Liver (tissue), 9 donors: ENCODE measurements around the gene BEST3. TPM values are rescaled to one million over a fixed set of nuclear protein-coding genes. Genes with fewer than 3 reads are reported as not detected.

Source experiments
- DNase-seq: peaks from one replicate; pipeline ENCODE4 v3.0.0-alpha.2; 2017; ENCODE audit warnings: low spot score
- H3K27ac ChIP-seq, 2 donors: one replicate each; pipeline ENCODE4 v1.7.0; 2013; ENCODE audit warnings: inconsistent platforms in 2 of 2, low read length in 2 of 2, control low read depth in 1 of 2, low read depth in 1 of 2, mild to moderate bottlenecking in 1 of 2
- H3K27me3 ChIP-seq, 4 donors: one replicate each; pipeline versions ENCODE4 v1.6.1 to v1.7.0; 2013; ENCODE audit warnings: low read length in 3 of 4, inconsistent platforms in 1 of 4, mild to moderate bottlenecking in 1 of 4, moderate library complexity in 1 of 4; ENCODE audit not compliant: control insufficient read depth in 4 of 4, insufficient read depth in 4 of 4
- H3K36me3 ChIP-seq, 4 donors: one replicate each; pipeline versions ENCODE4 v1.6.1 to v1.7.0; 2013; ENCODE audit warnings: low read length in 3 of 4, mild to moderate bottlenecking in 3 of 4, low read depth in 1 of 4, moderate library complexity in 1 of 4; ENCODE audit not compliant: control insufficient read depth in 4 of 4, insufficient read depth in 3 of 4
- H3K4me1 ChIP-seq, 4 donors: one replicate each; pipeline versions ENCODE4 v1.6.1 to v1.7.0; 2013; ENCODE audit warnings: low read length in 3 of 4, mild to moderate bottlenecking in 3 of 4, moderate library complexity in 1 of 4; ENCODE audit not compliant: control insufficient read depth in 4 of 4, insufficient read depth in 4 of 4
- H3K4me3 ChIP-seq, 3 donors: one replicate each; pipeline versions ENCODE4 v1.6.1 to v1.7.0; 2013; ENCODE audit warnings: low read length in 3 of 3, control low read depth in 1 of 3, low read depth in 1 of 3, mild to moderate bottlenecking in 1 of 3
- H3K9ac ChIP-seq, 2 donors: one replicate each; pipeline ENCODE4 v1.7.0; 2013; ENCODE audit warnings: low read length in 2 of 2, mild to moderate bottlenecking in 2 of 2, moderate library complexity in 2 of 2, control low read depth in 1 of 2, low read depth in 1 of 2
- H3K9me3 ChIP-seq, 4 donors: one replicate each; pipeline versions ENCODE4 v1.6.1 to v1.7.0; 2013; ENCODE audit warnings: low read length in 3 of 4; ENCODE audit not compliant: control insufficient read depth in 4 of 4
- EGR1 ChIP-seq, 2 donors: IDR thresholded peaks; 2 replicates each; pipeline ENCODE4 v1.6.1; 2016 to 2018; ENCODE audit warnings: antibody characterized with exemption in 2 of 2, low read depth in 2 of 2
- FOXA1 ChIP-seq: IDR thresholded peaks from 2 replicates; pipeline ENCODE4 v1.6.1; 2016; ENCODE audit warnings: antibody characterized with exemption
- FOXA2 ChIP-seq: IDR thresholded peaks from 2 replicates; pipeline ENCODE4 v1.6.1; 2016; ENCODE audit warnings: antibody characterized with exemption
- GABPA ChIP-seq, 2 donors: IDR thresholded peaks in 1 of 2; conservative IDR thresholded peaks in 1 of 2; 2 replicates each; pipeline ENCODE4 v1.6.1; 2016; ENCODE audit warnings: antibody characterized with exemption in 2 of 2, mild to moderate bottlenecking in 1 of 2, moderate library complexity in 1 of 2
- HNF4A ChIP-seq, 2 donors: conservative IDR thresholded peaks; 2 replicates each; pipeline ENCODE4 v1.6.1; 2016; ENCODE audit warnings: antibody characterized with exemption in 2 of 2, mild to moderate bottlenecking in 2 of 2
- HNF4G ChIP-seq: IDR thresholded peaks from 2 replicates; pipeline ENCODE4 v1.6.1; 2016; ENCODE audit warnings: antibody characterized with exemption
- JUND ChIP-seq, 2 donors: IDR thresholded peaks; 2 replicates each; pipeline ENCODE4 v1.6.1; 2016; ENCODE audit warnings: antibody characterized with exemption in 2 of 2
- NR2F2 ChIP-seq: IDR thresholded peaks from 2 replicates; pipeline ENCODE4 v1.6.1; 2016; ENCODE audit warnings: antibody characterized with exemption
- RAD21 ChIP-seq, 2 donors: IDR thresholded peaks; 2 replicates each; pipeline ENCODE4 v1.6.1; 2016; ENCODE audit warnings: antibody characterized with exemption in 2 of 2, mild to moderate bottlenecking in 2 of 2
- RXRA ChIP-seq, 2 donors: IDR thresholded peaks; 2 replicates each; pipeline ENCODE4 v1.6.1; 2017 to 2018; ENCODE audit warnings: antibody characterized with exemption in 2 of 2, mild to moderate bottlenecking in 1 of 2
- SP1 ChIP-seq: IDR thresholded peaks from 2 replicates; pipeline ENCODE4 v1.6.1; 2018; ENCODE audit warnings: antibody characterized with exemption, mild to moderate bottlenecking
- TAF1 ChIP-seq: conservative IDR thresholded peaks from 2 replicates; pipeline ENCODE4 v1.6.1; 2016; ENCODE audit warnings: antibody characterized with exemption, mild to moderate bottlenecking
- YY1 ChIP-seq: IDR thresholded peaks from 2 replicates; pipeline ENCODE4 v1.6.1; 2016; ENCODE audit warnings: antibody characterized with exemption, mild to moderate bottlenecking
- whole genome bisulfite sequencing: extraction: QIAGEN DNeasy Blood & Tissue Kit; methylation state at CpG from one replicate; pipeline ENCODE4 v1.1.7; 2013; 5-methylcytosine and 5-hydroxymethylcytosine counted together
- polyA plus RNA-seq, 2 donors: library from polyadenylated mRNA; stranded (reverse) in 1 of 2; unstranded in 1 of 2; fragments of 200-250 nt in 1 of 2; fragments of >200 nt in 1 of 2; fragmentation: Nextera tagmentation in 1 of 2; extraction: Ambion mirVana in 1 of 2; gene quantifications; one replicate each; pipeline versions ENCODE4 v1.2.1 to v1.2.3, GENCODE V29; 2013 to 2015
- total RNA-seq, 2 donors: library from RNA; depleted of rRNA; stranded (reverse); fragments of >200 nt; gene quantifications; one replicate each; pipeline ENCODE4 v1.2.3, GENCODE V29; 2014
- TF ChIP-seq, protein P1 (sequence below): IDR thresholded peaks from 2 replicates; pipeline ENCODE4 v1.6.1; 2016; ENCODE audit warnings: antibody characterized with exemption
- TF ChIP-seq, protein P2 (sequence below): IDR thresholded peaks from 2 replicates; pipeline ENCODE4 v1.6.1; 2016; ENCODE audit warnings: antibody characterized with exemption
- TF ChIP-seq, protein P3 (sequence below): IDR thresholded peaks from 2 replicates; pipeline ENCODE4 v1.6.1; 2016; ENCODE audit warnings: antibody characterized with exemption
- TF ChIP-seq, protein P4 (sequence below): fragments of 150-350 bp; IDR thresholded peaks from 2 replicates; pipeline ENCODE4 v1.5.1; 2017; ENCODE audit warnings: improper control_type of control experiment, low read depth, low read length; ENCODE audit not compliant: missing input control
- TF ChIP-seq, protein P5 (sequence below): IDR thresholded peaks from 2 replicates; pipeline ENCODE4 v1.6.1; 2016; ENCODE audit warnings: antibody characterized with exemption, mild to moderate bottlenecking
- donor health status: healthy.
- donor health status: healthy.
- donor health status: healthy.
- donor health status: healthy.
- donor health status: healthy.

The BEST3 gene
- total and polyA plus RNA-seq, 4 donors = 0.89 TPM; not detected in 3

DNA sequence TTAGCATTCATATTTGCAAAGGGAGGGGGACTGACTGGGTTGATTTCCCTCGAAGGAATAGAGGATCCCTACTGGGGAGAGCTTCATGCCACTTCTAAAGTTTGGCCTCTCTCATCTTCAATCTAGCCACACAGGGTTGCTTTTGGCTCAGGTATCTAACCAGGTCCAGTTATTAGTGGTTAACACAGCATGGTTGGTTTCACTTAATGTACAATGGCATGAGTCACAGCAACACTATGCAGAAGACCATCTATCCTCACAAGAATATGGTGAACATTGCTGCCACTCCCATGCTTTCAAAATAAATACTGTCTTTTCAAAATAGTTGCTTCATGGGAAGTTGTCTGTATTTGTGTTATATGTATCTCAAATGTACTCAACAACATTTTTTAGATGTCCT, 33.0 kb upstream of the BEST3 start:
- Histone ChIP-seq H3K27me3 (no peaks in the 10 kb centered on the region), H3K4me1 (no peaks in the 10 kb centered on the region), H3K4me3 (no peak overlapping the region), H3K36me3 (no peaks in the 10 kb centered on the region), H3K9me3 (no peaks in the 10 kb centered on the region), H3K27ac (no peak overlapping the region), H3K9ac (no peak overlapping the region)
- WGBS = 76% methylated on average over 1 of the region's 1 CpG
- no peak for DNase-seq
- TF ChIP-seq JUND (IDR thresholded peaks at IDR 0.05) (no peak), HNF4A (conservative IDR thresholded peaks at IDR 0.05) (no peak), HNF4G (no peak), TAF1 (no peak), RAD21 (IDR thresholded peaks at IDR 0.05) (no peak), NR2F2 (no peak), EGR1 (IDR thresholded peaks at IDR 0.05; ENCODE audit: low read depth in 2 of 2) (no peak), RXRA (IDR thresholded peaks at IDR 0.05) (no peak), FOXA1 (no peak), GABPA (IDR thresholded peaks at IDR 0.05 in 1 of 2, conservative IDR thresholded peaks at IDR 0.05 in 1 of 2) (no peak), FOXA2 (no peak), YY1 (no peak), SP1 (no peak)
- TF ChIP-seq, protein P1, sequence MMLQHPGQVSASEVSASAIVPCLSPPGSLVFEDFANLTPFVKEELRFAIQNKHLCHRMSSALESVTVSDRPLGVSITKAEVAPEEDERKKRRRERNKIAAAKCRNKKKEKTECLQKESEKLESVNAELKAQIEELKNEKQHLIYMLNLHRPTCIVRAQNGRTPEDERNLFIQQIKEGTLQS = no peak
- TF ChIP-seq, protein P2, sequence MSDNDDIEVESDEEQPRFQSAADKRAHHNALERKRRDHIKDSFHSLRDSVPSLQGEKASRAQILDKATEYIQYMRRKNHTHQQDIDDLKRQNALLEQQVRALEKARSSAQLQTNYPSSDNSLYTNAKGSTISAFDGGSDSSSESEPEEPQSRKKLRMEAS = no peak
- TF ChIP-seq, protein P3, sequence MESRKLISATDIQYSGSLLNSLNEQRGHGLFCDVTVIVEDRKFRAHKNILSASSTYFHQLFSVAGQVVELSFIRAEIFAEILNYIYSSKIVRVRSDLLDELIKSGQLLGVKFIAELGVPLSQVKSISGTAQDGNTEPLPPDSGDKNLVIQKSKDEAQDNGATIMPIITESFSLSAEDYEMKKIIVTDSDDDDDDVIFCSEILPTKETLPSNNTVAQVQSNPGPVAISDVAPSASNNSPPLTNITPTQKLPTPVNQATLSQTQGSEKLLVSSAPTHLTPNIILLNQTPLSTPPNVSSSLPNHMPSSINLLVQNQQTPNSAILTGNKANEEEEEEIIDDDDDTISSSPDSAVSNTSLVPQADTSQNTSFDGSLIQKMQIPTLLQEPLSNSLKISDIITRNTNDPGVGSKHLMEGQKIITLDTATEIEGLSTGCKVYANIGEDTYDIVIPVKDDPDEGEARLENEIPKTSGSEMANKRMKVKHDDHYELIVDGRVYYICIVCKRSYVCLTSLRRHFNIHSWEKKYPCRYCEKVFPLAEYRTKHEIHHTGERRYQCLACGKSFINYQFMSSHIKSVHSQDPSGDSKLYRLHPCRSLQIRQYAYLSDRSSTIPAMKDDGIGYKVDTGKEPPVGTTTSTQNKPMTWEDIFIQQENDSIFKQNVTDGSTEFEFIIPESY = no peak
- TF ChIP-seq, protein P4, sequence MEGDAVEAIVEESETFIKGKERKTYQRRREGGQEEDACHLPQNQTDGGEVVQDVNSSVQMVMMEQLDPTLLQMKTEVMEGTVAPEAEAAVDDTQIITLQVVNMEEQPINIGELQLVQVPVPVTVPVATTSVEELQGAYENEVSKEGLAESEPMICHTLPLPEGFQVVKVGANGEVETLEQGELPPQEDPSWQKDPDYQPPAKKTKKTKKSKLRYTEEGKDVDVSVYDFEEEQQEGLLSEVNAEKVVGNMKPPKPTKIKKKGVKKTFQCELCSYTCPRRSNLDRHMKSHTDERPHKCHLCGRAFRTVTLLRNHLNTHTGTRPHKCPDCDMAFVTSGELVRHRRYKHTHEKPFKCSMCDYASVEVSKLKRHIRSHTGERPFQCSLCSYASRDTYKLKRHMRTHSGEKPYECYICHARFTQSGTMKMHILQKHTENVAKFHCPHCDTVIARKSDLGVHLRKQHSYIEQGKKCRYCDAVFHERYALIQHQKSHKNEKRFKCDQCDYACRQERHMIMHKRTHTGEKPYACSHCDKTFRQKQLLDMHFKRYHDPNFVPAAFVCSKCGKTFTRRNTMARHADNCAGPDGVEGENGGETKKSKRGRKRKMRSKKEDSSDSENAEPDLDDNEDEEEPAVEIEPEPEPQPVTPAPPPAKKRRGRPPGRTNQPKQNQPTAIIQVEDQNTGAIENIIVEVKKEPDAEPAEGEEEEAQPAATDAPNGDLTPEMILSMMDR = no peak
- TF ChIP-seq, protein P5, sequence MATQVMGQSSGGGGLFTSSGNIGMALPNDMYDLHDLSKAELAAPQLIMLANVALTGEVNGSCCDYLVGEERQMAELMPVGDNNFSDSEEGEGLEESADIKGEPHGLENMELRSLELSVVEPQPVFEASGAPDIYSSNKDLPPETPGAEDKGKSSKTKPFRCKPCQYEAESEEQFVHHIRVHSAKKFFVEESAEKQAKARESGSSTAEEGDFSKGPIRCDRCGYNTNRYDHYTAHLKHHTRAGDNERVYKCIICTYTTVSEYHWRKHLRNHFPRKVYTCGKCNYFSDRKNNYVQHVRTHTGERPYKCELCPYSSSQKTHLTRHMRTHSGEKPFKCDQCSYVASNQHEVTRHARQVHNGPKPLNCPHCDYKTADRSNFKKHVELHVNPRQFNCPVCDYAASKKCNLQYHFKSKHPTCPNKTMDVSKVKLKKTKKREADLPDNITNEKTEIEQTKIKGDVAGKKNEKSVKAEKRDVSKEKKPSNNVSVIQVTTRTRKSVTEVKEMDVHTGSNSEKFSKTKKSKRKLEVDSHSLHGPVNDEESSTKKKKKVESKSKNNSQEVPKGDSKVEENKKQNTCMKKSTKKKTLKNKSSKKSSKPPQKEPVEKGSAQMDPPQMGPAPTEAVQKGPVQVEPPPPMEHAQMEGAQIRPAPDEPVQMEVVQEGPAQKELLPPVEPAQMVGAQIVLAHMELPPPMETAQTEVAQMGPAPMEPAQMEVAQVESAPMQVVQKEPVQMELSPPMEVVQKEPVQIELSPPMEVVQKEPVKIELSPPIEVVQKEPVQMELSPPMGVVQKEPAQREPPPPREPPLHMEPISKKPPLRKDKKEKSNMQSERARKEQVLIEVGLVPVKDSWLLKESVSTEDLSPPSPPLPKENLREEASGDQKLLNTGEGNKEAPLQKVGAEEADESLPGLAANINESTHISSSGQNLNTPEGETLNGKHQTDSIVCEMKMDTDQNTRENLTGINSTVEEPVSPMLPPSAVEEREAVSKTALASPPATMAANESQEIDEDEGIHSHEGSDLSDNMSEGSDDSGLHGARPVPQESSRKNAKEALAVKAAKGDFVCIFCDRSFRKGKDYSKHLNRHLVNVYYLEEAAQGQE = no peak
